Fibroblast of pulmonary artery (primary cell): Measurements from ENCODE around the gene PRUNE2.
"Not testable (repeated sequence)": the region's sequence is repeated elsewhere in the genome, so short reads cannot be mapped to it uniquely, and the experiment has no call there.

Experiments
- DNase-seq: peaks from one replicate; pipeline ENCODE4 v3.0.0-alpha.2; 2010; ENCODE audit warnings: low read depth
- H3K4me3 ChIP-seq: replicated peaks from 2 replicates; pipeline ENCODE4 v1.5.1; 2011; ENCODE audit warnings: low read depth, mild to moderate bottlenecking, control low read depth, low read length, moderate library complexity
- TF ChIP-seq, protein P1 (sequence below): IDR thresholded peaks from 2 replicates; pipeline ENCODE4 v1.5.1; 2011; ENCODE audit warnings: mild to moderate bottlenecking, control low read depth, low read length, inconsistent platforms; ENCODE audit errors: missing control alignments

Gene PRUNE2

DNA sequence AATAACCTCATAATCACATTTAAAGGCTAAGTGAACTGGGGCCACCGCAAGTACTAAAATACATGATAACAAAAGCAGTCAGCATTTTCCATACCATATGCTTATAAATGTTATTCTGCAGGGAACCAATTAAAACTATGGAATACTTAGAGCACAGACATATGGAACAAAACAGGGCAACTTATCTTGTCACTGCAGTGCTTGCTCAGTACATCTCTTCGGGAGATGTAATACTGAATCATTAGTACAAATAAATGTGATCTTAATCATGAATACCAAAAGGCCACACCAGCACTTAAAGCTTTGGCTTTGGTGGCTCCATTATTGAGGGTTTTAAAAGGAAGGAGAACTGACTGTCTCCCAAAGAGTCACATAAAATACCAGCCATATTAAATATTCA lies 32.1 kb downstream of the PRUNE2 start:
- DNase-seq, result no peak
- H3K4me3 ChIP-seq, result no peak overlapping the region

DNA sequence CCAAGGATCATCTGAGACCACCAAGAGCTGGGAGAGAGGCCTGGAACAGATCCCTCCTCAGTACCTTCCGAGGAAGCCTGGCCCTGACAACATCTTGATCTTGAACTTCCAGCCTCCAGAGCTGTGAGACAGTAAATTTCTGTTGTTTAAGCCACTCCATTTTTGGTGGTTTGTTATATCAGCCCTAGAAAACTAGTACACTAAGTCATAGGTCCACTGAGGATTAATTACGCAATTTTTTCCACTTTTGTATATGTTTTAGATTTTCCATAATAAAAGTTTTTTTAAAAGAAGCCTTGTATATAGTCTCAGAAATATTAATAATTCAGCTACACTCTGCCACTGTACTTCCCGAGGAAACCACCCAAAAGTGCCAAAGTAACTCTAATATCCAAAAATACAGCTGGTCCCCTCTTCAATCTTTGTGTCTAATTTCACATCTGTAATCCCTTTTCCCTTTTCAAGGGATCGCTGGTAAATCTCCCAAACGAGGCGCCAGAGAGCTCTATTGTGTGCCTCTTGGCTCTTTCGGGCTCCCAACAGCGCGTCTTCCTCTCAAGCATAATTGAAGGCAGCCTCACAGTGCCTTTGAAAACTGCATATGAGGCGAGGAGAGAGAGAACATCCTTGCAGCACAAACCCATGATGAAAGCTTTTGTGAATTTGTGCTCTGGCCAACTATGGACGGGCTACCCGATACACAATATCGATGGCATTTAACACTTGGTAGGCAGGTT lies 32.7 kb downstream of the PRUNE2 start:
- no peak overlapping the region for H3K4me3 ChIP-seq
- peak; percentile 21 for DNase-seq
- TF ChIP-seq, protein P1, sequence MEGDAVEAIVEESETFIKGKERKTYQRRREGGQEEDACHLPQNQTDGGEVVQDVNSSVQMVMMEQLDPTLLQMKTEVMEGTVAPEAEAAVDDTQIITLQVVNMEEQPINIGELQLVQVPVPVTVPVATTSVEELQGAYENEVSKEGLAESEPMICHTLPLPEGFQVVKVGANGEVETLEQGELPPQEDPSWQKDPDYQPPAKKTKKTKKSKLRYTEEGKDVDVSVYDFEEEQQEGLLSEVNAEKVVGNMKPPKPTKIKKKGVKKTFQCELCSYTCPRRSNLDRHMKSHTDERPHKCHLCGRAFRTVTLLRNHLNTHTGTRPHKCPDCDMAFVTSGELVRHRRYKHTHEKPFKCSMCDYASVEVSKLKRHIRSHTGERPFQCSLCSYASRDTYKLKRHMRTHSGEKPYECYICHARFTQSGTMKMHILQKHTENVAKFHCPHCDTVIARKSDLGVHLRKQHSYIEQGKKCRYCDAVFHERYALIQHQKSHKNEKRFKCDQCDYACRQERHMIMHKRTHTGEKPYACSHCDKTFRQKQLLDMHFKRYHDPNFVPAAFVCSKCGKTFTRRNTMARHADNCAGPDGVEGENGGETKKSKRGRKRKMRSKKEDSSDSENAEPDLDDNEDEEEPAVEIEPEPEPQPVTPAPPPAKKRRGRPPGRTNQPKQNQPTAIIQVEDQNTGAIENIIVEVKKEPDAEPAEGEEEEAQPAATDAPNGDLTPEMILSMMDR, result peak; percentile 2

More for the DNA sequence above, 32.1 kb downstream of the PRUNE2 start:
- TF ChIP-seq, protein P1, result no peak

DNA sequence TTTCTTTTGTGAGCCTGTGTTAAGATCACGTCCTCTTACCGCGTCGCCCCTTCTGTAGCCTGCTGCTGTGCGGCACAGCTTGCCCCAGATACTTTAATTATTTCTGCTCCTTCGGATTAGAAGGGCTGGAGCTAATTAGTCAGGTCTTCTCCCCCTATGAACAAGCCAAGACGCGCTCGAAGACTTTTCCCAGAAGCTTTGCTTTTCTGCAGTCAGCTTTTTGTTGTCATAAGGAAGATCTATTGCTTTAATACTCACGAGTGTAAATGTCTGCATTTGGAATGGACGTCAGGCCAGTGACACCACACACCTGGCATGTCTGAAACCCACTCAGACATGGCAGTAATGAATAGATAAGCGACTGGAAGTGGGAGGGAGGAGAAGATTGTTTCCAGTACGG lies 37.0 kb downstream of the PRUNE2 start:
- H3K4me3 ChIP-seq, result no peak overlapping the region
- TF ChIP-seq, protein P1, result no peak
- no peak for DNase-seq

DNA sequence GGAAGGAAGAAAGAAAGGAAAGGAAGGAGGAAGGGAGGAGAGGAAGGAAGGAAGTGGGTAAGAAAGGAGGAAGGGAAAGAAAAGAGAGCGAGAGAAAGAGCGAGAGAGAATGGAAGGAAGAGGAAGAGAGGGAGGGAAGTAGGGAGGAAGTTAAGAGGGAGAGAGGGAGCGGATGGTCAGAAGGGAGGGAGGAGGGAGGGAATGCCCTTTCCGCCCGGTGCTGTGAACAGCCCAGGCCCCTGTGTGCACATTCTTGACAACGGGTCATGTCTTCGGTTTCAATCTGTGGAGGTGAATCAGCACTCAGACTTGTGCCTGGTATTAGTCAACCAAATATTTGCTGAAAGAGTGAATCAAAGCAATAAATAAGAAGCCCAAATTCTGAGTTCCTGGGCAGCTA lies 39.2 kb downstream of the PRUNE2 start:
- TF ChIP-seq, protein P1, result no peak
- DNase-seq, result peak; percentile 80
- H3K4me3 ChIP-seq, result no peak overlapping the region

DNA sequence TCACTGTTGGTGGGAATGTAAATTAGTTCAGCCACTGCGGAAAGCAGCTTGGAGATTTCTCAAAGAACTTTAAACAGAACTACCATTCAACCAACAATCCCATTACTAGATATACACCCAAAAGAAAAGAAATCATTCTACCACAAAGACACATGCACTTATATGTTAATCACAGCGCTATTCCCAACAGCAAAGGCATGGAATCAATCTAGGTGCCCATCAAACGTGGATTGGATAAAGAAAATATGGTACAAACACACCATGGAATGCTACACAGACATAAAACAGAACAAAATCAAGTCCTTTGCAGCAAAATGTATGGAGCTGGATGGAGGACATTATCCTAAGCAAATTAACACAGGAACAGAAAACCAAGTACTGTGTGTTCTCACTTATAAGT lies 42.1 kb downstream of the PRUNE2 start:
- no peak overlapping the region for H3K4me3 ChIP-seq
- no peak for DNase-seq
- TF ChIP-seq, protein P1, result no peak

DNA sequence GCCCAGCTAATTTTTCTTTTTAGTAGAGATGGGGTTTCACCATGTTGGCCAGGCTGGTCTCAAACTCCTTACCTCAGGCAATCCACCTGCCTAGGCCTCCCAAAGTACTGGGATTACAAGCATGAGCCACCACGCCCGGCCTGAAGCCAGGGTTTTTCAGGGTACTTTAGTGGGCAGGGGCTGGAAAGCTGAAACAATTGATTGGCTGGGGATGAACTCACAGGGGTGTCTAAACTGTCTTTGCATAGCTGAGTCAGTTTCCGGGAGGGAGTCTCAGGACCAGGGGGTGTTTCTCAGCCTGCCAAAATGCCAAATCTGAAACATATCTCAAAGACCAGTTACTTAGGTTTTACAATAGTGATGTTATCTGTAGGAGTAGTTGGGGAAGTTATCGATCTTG lies 46.1 kb downstream of the PRUNE2 start:
- TF ChIP-seq, protein P1, result no peak
- H3K4me3 ChIP-seq, result no peak overlapping the region
- no peak for DNase-seq

DNA sequence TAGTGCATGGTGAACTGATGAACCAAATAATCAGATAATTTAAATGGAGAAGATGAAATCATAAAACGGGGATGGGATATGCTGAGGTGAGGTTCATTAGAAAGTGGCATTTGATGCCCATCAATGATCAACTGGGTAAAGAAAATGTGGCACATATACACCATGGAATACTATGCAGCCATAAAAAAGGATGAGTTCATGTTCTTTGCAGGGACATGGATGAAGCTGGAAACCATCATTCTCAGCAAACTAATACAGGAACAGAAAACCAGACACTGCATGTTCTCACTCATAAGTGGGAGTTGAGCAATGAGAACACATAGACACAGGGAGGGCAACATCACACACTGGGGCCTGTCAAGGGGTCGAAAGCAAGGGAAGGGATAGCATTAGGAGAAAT lies 47.7 kb downstream of the PRUNE2 start:
- not testable (repeated sequence) for DNase-seq, H3K4me3 ChIP-seq
